HEK293T (cell line): ENCODE data around the gene SGCA.

Experiments
- ARNT ChIP-seq: fragments of 450-650 bp; IDR thresholded peaks from 2 replicates; pipeline ENCODE4 v1.6.1; 2017; ENCODE audit warnings: mild to moderate bottlenecking
- BHLHE40 ChIP-seq: fragments of 450-650 bp; IDR thresholded peaks from 2 replicates; pipeline ENCODE4 v1.6.1; 2016; ENCODE audit warnings: mild to moderate bottlenecking, moderate library complexity, borderline replicate concordance
- CTBP1 ChIP-seq: fragments of 450-650 bp; IDR thresholded peaks from 2 replicates; pipeline ENCODE4 v1.6.1; 2016; ENCODE audit warnings: borderline replicate concordance
- ELF4 ChIP-seq: fragments of 450-650 bp; IDR thresholded peaks from 2 replicates; pipeline ENCODE4 v1.6.1; 2017; ENCODE audit warnings: antibody characterized with exemption
- FOXA1 ChIP-seq: fragments of 450-650 bp; IDR thresholded peaks from 2 replicates; pipeline ENCODE4 v1.6.1; 2016; ENCODE audit warnings: mild to moderate bottlenecking
- FOXM1 ChIP-seq: fragments of 450-650 bp; IDR thresholded peaks from 2 replicates; pipeline ENCODE4 v1.6.1; 2017; ENCODE audit warnings: mild to moderate bottlenecking, borderline replicate concordance
- HDGF ChIP-seq: fragments of 450-650 bp; IDR thresholded peaks from 2 replicates; pipeline ENCODE4 v1.6.1; 2017; ENCODE audit warnings: antibody characterized with exemption, borderline replicate concordance
- L3MBTL2 ChIP-seq: fragments of 450-650 bp; conservative IDR thresholded peaks from 2 replicates; pipeline ENCODE4 v1.6.1; 2016; ENCODE audit warnings: mild to moderate bottlenecking
- NFRKB ChIP-seq: fragments of 450-650 bp; IDR thresholded peaks from 2 replicates; pipeline ENCODE4 v1.6.1; 2016; ENCODE audit warnings: mild to moderate bottlenecking, moderate library complexity
- SP1 ChIP-seq: fragments of 450-650 bp; IDR thresholded peaks from 2 replicates; pipeline ENCODE4 v1.6.1; 2017
- SUZ12 ChIP-seq: fragments of 450-650 bp; IDR thresholded peaks from 2 replicates; pipeline ENCODE4 v1.6.1; 2016; ENCODE audit warnings: mild to moderate bottlenecking
- TARDBP ChIP-seq: fragments of 450-650 bp; IDR thresholded peaks from 2 replicates; pipeline ENCODE4 v1.6.1; 2016

DNA sequence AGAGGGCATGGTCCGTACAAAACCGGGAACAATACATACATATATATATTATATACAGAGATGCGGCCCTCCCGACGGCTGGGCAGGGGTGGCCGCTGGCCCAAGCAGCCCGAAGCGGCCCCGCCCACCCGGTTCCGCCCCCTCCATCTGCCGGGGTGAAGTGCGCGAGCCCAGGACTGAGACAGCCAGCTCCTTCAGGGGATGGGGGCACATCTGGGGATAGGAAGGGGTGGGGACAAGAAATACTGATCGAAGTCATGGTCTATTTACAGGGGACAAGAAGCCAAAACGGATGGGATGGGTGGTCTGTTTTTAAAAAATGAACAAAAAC lies 32.1 kb upstream of the SGCA start:
- TF ChIP-seq BHLHE40, result no peak
- no peak for TF ChIP-seq ARNT
- no peak for TF ChIP-seq ELF4
- no peak for TF ChIP-seq SP1
- no peak for TF ChIP-seq NFRKB
- TF ChIP-seq FOXM1, result no peak
- no peak for TF ChIP-seq TARDBP
- no peak for TF ChIP-seq L3MBTL2
- no peak for TF ChIP-seq FOXA1
- no peak for TF ChIP-seq CTBP1
- TF ChIP-seq SUZ12, result no peak
- TF ChIP-seq HDGF, result no peak
